MCF 10A (cell line): ENCODE data around the gene GIMAP8. TPM values are rescaled to one million over a fixed set of nuclear protein-coding genes. Genes with fewer than 3 reads are reported as not detected.
"Not testable (repeated sequence)": the region's sequence is repeated elsewhere in the genome, so short reads cannot be mapped to it uniquely, and the experiment has no call there.

Experiments used
- BruUV-seq: library from RNA; stranded (reverse); fragments of 400-500 nt; replicated peaks from 2 replicates; lab custom pipeline; 2021; lab: Mats Ljungman, UMichigan
- CTCF ChIA-PET: fragments of 300-600 bp; sonication (Branson Sonifier 250); formaldehyde crosslinking; extraction: SDS; loops from one replicate; lab custom pipeline; 2021; ENCODE audit warnings: antibody characterized with exemption, inconsistent platforms; lab: Yijun Ruan, JAX
- POLR2A ChIA-PET: fragments of 300-600, 350-650 bp; sonication (Branson Sonifier 250); formaldehyde crosslinking; extraction: SDS; loops from one replicate; lab custom pipeline; 2020; ENCODE audit warnings: antibody characterized with exemption, inconsistent platforms; lab: Yijun Ruan, JAX
- DNase-seq: peaks from one replicate; pipeline ENCODE4 v3.0.0-alpha.2; 2018; ENCODE audit not compliant: unreplicated experiment
- H3K27ac Mint-ChIP-seq: one replicate; pipeline ENCODE4 v1.8.0; 2022; ENCODE audit warnings: mild to moderate bottlenecking, low read depth, mixed read lengths; ENCODE audit not compliant: unreplicated experiment
- H3K27me3 Mint-ChIP-seq: one replicate; pipeline ENCODE4 v1.8.0; 2022; ENCODE audit warnings: mixed read lengths; ENCODE audit not compliant: insufficient read depth, unreplicated experiment
- H3K36me3 Mint-ChIP-seq: one replicate; pipeline ENCODE4 v1.8.0; 2022; ENCODE audit warnings: mild to moderate bottlenecking, moderate library complexity, mixed read lengths; ENCODE audit not compliant: insufficient read depth, unreplicated experiment
- H3K4me1 Mint-ChIP-seq: one replicate; pipeline ENCODE4 v1.8.0; 2022; ENCODE audit warnings: mixed read lengths; ENCODE audit not compliant: insufficient read depth, unreplicated experiment
- H3K4me3 Mint-ChIP-seq: one replicate; pipeline ENCODE4 v1.8.0; 2022; ENCODE audit warnings: mild to moderate bottlenecking, moderate library complexity, mixed read lengths; ENCODE audit not compliant: unreplicated experiment
- H3K9me3 Mint-ChIP-seq: one replicate; pipeline ENCODE4 v1.8.0; 2022; ENCODE audit warnings: mixed read lengths; ENCODE audit not compliant: unreplicated experiment
- intact Hi-C: fragments of 100-400 bp; cut with micrococcal nuclease; formaldehyde crosslinking; loops from 2 replicates; pipeline ENCODE4 v1.14.1; 2022
- total RNA-seq: library from RNA; stranded (reverse); gene quantifications from 2 replicates; pipeline ENCODE4 v1.2.3, GENCODE V29; 2022
- TF ChIP-seq, protein P1 (sequence below): fragments of 200-600 bp; IDR thresholded peaks from one replicate; pipeline ENCODE4 v1.8.0; 2022; ENCODE audit warnings: antibody characterized with exemption, mild to moderate bottlenecking; ENCODE audit not compliant: unreplicated experiment

Gene GIMAP8
- total RNA-seq, 1 experiment from 2014 or later, result not detected

DNA sequence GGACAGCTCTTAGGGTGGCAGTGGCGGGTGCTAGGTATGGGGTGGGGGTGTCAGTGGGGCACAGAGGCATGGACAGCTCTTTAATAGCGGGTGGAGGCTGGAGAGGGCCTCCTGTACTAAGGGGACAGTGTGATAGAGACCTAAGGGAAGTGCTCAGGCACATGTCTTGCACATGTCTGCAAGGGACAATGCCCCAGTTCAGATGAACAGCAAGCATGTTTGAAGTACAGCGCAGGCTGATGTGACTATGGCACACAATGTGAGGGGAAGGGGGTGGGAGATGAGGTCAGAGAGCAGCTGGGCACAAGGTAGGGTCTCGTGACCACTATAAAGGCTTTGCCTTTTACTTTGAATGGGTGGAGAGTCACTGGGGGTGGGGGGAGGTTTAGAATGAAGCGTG is 3.5 kb downstream of the GIMAP8 start:
- TF ChIP-seq, protein P1, sequence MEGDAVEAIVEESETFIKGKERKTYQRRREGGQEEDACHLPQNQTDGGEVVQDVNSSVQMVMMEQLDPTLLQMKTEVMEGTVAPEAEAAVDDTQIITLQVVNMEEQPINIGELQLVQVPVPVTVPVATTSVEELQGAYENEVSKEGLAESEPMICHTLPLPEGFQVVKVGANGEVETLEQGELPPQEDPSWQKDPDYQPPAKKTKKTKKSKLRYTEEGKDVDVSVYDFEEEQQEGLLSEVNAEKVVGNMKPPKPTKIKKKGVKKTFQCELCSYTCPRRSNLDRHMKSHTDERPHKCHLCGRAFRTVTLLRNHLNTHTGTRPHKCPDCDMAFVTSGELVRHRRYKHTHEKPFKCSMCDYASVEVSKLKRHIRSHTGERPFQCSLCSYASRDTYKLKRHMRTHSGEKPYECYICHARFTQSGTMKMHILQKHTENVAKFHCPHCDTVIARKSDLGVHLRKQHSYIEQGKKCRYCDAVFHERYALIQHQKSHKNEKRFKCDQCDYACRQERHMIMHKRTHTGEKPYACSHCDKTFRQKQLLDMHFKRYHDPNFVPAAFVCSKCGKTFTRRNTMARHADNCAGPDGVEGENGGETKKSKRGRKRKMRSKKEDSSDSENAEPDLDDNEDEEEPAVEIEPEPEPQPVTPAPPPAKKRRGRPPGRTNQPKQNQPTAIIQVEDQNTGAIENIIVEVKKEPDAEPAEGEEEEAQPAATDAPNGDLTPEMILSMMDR, result no peak
- Mint-ChIP-seq H3K27me3 (peaks cover 17% of the 10 kb centered on the region), H3K4me3 (no peak overlapping the region), H3K4me1 (no peaks in the 10 kb centered on the region), H3K9me3 (peaks cover 7% of the 10 kb centered on the region), H3K27ac (no peak overlapping the region), H3K36me3 (no peaks in the 10 kb centered on the region)
- no TSS peak for BruUV-seq
- intact Hi-C loops, result no loop called here
- no peak for DNase-seq
- ChIA-PET CTCF (interaction anchor here (0.7 kb wide), 2 partner anchors 285 to 710 kb away, joined by 3 to 4 read pairs; no protein-coding TSS in a partner anchor), POLR2A (no interaction called here)

DNA sequence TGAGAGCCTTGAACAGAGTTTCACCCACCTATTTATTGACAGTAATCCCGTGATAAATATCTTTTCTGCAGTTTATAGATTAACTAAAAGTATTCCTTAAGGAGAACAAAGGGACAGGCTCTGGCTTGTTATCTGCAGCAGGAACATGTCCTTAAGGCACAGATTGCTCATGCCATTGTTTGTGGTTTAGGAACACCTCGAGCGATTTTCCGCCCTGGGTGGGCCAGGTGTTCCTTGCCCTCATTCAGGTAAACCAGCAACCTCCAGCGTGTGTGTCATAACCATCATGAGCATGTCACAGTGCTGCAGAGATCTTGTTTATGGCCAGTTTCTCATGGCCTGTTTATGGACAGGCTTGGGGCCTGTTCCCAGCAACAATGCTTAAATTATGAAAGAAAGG is 6.6 kb downstream of the GIMAP8 start:
- H3K36me3 Mint-ChIP-seq, H3K4me3 Mint-ChIP-seq, intact Hi-C loops, CTCF ChIA-PET, H3K27ac Mint-ChIP-seq, BruUV-seq, H3K27me3 Mint-ChIP-seq, POLR2A ChIA-PET, H3K4me1 Mint-ChIP-seq: not testable (repeated sequence)
- peak; percentile 51 for DNase-seq
- H3K9me3 Mint-ChIP-seq, result peaks cover 18% of the 10 kb centered on the region

DNA sequence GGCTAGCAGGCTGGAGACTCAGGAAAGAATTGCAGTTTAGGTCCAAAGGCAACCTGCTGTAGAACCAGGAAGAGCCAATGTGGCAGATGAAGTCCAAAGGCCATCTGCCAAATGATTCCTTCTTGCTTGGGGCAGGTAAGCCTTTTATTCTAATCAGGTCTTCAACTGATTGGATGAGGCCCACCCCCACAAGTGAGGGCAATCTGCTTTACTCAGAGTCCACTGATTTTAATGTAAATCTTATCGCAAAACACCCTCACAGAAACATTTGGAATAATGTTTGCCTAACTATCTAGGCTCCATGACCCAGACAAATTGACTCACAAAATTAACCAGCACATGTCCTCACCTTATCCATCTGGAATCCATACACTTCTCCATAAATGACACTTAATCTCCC is 7.8 kb downstream of the GIMAP8 start:
- POLR2A ChIA-PET, result no interaction called here
- no peaks in the 10 kb centered on the region for H3K36me3 Mint-ChIP-seq
- H3K4me1 Mint-ChIP-seq, result no peaks in the 10 kb centered on the region
- CTCF ChIA-PET, result no interaction called here
- H3K27me3 Mint-ChIP-seq, result no peaks in the 10 kb centered on the region
- no peak for DNase-seq
- H3K4me3 Mint-ChIP-seq, result no peak overlapping the region
- H3K27ac Mint-ChIP-seq, result no peak overlapping the region
- TF ChIP-seq, protein P1, result no peak
- intact Hi-C loops, result no loop called here
- peaks cover 29% of the 10 kb centered on the region for H3K9me3 Mint-ChIP-seq
- no TSS peak for BruUV-seq

DNA sequence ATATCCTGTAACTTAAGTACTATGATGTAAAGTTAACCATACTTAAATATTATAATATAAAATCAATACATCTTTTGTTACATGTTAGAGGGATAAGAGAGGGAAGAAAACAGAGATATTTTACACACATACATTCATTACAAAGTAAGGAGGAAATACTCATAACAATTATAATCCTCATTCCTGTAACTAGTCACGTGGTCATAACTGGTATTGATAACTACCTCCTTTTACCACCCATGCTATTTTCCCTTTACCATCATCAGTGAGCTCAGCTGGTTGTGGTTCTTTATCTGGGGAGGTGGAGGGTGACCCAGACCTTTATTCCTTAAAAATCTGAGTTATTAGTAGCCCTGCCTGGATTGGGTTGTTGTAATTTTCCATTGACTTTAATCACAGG is 8.3 kb downstream of the GIMAP8 start:
- no TSS peak for BruUV-seq
- H3K27me3 Mint-ChIP-seq, result no peaks in the 10 kb centered on the region
- intact Hi-C loops, result no loop called here
- ChIA-PET POLR2A (no interaction called here), CTCF (interaction anchor here (2.6 kb wide), 1 partner anchor 10 kb away, joined by 14 read pairs; no protein-coding TSS in a partner anchor)
- H3K9me3 Mint-ChIP-seq, result peaks cover 32% of the 10 kb centered on the region
- no peaks in the 10 kb centered on the region for H3K36me3 Mint-ChIP-seq
- H3K4me3 Mint-ChIP-seq, result no peak overlapping the region
- TF ChIP-seq, protein P1, result no peak
- no peaks in the 10 kb centered on the region for H3K4me1 Mint-ChIP-seq
- no peak for DNase-seq
- no peak overlapping the region for H3K27ac Mint-ChIP-seq

DNA sequence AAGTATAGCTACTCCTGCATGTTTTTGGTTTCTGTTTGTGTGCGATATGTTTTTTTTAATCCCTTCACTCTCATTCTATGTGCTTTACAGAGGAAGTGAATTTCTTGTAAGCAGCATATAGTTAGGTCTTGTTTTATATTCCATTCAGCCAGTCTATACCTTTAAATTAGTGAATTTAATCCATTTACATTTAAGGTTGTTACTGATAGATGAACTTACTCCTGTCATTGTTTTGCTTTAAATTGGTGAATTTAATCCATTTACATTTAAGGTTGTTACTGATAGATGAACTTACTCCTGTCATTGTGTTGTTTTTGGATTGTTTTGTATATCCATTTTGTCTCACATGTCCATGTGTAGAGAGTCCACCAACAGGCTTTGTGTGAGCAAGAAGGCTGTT is 11.1 kb downstream of the GIMAP8 start:
- TF ChIP-seq, protein P1, result no peak
- CTCF ChIA-PET, result interaction anchor here (0.5 to 2.6 kb wide), 2 partner anchors 13 to 226 kb away, joined by 3 to 14 read pairs; no protein-coding TSS in a partner anchor
- Mint-ChIP-seq H3K27me3 (no peaks in the 10 kb centered on the region), H3K9me3 (peaks cover 27% of the 10 kb centered on the region), H3K4me1 (peaks cover 9% of the 10 kb centered on the region), H3K27ac (no peak overlapping the region), H3K4me3 (no peak overlapping the region), H3K36me3 (no peaks in the 10 kb centered on the region)
- no peak for DNase-seq
- intact Hi-C loops, result no loop called here
- POLR2A ChIA-PET, result no interaction called here
- no TSS peak for BruUV-seq
